HG03354 (cell line): ENCODE results near the gene SLC44A1.

Experiments used
- ATAC-seq: cut with Tn5 transposase; IDR thresholded peaks from one replicate; pipeline ENCODE4 v1.9.1; 2021; ENCODE audit warnings: mild to moderate bottlenecking; ENCODE audit not compliant: unreplicated experiment, poor library complexity, severe bottlenecking

The SLC44A1 gene

DNA sequence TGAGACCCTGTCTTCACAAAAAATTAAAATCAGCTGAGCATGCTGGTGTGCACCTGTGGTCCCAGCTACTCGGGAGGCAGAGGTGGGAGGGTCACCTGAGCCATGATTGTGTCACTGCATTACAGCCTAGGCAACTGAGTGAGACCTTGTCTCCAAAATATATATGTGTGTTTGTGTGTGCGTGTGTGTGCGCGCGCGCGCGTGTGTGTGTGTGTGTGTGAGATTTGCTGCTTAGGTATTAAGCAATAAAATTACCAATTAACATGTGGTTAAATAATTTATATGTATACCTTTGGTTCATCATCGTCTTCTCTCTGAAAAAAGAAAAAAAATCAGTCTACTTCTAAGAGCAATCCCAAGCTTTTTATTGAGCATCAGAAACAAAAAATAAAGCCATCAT, 117.4 kb downstream of the SLC44A1 start:
- no peak for ATAC-seq

DNA sequence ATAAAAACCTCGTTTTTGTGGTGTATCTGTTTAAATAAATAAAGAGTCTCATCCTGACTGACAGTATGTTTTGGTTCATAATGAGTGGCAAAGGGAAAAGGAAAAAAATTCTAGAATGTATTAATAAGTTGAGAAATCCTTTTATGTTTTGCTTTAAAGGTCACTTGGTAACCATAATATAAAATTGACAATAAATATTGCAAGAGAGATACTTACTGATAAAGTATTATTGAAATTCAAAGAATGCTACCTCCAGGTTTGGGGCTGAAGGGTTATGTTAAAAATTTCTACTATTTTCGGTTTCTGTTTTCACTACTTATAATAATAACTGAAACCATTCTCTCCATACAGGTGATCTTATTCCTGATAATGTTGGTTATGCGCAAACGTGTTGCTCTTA, 118.0 kb downstream of the SLC44A1 start:
- ATAC-seq: no peak

DNA sequence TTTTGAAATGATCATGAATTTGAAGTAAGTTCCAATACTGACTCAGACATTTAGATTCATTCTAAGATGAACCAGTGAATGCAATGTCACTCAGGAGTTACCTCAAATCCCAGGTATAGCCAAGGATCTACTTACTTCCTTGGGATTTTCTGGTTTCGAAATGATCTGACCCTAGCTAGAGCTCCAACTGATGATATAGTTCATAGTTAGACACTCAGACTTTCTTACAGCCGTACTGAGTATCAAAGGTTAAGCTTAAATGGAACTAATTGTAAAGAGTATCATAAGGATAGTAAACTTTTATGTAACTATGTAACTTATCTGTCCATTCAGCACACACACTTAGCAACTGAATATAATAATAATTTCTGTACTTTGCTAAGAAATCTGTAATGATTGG, 119.4 kb downstream of the SLC44A1 start:
- no peak for ATAC-seq

DNA sequence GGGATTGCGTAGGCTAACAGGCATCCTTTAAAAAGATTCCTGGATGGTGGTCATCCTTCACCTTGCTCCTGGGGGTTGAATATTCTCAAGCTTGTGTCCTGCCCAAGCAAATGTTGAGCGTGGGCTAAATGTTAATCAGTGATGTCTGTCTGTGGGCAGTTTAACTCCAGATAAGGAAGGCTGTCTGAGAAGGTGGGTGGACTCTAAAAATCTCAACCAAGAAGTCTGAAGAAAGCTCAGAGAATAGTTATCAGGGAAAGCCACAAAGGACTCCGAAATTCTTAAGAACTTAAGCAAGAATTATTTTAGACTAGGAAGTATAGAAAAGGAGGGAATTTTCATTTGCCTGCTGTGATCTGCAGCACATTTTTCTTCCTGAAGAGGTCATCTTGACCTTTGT, 125.5 kb downstream of the SLC44A1 start:
- ATAC-seq: no peak

DNA sequence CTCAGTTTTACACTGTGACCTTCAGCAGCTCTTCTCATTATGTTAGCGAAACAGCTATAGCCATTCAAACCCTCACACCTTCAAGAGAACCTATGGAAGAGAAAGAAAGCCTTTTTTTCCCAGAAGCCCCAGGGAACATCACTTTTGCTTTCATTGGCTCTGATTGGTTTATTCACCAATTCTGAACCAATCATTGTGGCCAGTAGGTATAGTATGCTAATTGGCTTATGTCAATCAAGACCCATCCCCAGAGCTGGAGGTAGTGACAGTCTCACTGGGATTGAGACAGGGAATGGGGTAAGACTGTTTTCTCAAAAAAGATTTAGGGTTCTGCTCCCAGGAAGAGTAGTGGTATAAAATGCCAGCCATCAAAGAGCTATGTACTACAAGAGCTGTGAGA, 129.3 kb downstream of the SLC44A1 start:
- ATAC-seq: no peak

DNA sequence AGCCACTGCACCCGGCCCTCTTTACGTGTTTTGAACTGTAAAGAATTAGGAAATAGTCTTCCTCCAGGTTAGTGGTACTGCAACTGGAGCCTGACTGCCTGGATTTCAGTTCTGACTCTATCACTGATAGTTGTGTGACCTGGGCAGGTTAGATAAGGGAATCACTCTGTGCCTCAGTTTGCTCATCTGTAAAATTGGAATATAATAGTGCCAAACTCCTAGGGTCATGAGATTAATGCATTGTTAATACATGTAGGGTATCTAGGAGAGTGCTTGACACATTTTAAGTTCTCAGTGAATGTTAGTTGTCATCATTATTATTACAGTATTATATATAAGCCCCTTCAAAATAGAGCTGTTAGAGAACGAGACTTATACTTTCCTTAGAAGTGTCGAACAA, 130.9 kb downstream of the SLC44A1 start:
- no peak for ATAC-seq

DNA sequence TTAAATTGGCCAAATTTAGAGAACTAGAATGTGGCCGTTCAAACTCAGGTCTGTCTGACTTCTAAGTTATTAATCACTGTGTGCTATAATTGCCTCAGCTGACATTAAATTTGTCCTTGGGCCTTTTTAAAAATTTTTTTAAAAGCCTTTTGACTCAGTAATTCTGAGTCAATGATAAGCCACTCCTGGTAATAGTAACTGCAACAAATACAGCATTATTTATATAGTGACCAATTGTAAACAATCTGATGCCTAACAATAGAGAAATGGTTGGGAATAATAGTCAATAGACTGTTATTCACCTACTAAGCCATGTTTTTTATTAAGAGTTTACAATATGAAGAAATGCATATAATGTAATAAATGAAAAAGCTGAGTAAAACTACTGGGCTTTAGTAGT, 132.4 kb downstream of the SLC44A1 start:
- no peak for ATAC-seq

DNA sequence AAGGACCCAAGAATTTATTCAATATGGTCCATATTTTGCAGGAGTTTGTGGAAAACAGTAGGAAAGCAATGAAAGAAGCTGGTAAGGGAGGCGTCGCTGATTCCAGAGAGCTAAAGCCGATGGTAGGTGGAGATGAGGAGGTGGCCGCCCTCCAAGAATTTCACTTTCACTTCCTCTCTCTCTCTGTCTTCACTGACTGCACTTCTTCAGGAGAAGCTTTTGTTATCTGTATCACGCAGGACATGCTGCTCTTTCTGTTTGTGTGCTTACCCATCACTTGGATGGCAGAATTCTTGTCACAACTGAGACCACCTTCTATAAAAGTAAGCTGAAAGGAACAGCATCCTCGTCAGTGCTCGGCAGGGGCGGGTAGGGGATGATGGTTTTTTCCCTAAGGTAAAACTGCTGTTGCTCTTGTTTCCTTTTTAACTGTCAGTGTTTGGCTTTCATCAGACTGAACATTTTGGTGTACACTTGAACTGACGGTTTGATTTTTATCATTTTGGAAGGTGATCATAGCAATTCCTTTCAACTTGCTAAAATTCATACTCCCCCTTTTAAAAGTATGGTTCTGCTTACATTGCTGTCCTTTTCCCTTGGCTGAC, 141.0 kb downstream of the SLC44A1 start:
- ATAC-seq: peak; percentile 99

DNA sequence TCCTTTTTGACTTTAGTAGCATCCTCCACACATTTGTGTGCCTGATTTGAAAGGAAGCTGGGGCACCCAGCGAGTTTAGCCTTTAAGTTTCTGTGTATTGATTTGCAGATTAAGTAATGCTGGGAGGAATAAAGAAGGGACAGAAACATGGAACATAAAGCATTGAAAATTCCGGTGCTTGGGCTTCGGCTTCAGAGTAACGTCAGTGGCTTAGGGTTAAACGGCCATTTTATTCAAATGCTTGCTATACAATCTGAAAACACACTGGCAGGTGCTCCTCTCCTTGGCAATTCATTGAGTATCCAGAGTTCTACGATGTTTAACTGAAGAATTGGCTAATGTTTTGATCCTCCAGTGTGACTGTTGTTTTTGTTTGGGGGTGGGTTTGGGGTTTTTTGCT, 145.3 kb downstream of the SLC44A1 start:
- no peak for ATAC-seq

DNA sequence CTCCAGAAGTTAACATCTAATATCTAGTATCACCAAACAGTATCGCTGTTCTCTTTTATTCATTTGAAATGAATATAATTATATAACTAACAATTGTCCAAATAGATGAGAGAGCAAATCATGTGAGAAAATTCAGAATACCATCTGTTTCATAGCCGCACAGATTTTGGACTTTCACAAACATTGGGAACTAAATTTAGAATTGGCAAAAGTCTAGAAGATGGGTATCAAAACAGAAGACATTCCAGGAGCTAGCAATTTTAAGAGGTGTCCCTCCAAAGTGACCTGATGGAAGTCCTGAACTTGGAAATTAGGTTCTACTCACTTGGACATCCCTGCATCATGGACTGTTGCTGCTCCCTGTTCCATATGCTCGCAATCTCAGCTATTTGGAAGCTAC, 146.4 kb downstream of the SLC44A1 start:
- ATAC-seq: no peak

DNA sequence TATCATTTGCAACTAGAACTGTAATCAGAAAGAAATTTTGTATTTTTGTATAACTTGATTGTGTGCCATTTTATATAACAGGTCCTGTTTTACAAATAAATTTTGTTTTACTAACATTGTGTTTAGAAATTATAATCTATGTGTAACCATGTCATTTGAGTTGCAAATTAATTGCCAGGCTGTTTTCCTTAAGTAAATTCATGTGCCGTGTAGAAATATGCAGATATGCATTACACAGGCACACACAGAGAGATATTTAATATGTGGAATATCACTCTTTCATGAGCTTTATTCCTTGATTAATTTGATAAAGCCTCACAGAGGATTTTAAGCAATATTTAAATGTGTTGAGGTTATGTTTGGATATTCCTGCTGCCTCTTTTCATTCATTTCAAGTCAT, 146.8 kb downstream of the SLC44A1 start:
- ATAC-seq: no peak

DNA sequence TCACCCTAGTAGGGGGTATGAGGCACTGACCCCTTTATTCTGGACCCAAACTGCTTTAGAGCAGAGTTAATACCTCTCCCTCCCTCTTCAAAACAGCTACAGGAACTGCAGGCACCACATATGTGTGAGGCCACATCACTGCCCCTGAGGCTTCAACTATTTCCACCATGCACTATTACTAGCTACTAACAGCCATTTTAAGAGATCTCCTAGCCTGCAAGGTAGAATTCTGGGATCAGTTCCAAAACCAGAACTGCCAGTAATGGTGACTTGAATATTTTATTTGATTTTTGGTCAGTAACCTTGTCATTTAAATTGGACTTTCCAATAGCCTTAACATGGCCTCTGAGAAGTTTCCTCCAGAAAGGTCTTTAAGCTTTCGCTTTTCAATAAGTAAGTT, 148.1 kb downstream of the SLC44A1 start:
- no peak for ATAC-seq

DNA sequence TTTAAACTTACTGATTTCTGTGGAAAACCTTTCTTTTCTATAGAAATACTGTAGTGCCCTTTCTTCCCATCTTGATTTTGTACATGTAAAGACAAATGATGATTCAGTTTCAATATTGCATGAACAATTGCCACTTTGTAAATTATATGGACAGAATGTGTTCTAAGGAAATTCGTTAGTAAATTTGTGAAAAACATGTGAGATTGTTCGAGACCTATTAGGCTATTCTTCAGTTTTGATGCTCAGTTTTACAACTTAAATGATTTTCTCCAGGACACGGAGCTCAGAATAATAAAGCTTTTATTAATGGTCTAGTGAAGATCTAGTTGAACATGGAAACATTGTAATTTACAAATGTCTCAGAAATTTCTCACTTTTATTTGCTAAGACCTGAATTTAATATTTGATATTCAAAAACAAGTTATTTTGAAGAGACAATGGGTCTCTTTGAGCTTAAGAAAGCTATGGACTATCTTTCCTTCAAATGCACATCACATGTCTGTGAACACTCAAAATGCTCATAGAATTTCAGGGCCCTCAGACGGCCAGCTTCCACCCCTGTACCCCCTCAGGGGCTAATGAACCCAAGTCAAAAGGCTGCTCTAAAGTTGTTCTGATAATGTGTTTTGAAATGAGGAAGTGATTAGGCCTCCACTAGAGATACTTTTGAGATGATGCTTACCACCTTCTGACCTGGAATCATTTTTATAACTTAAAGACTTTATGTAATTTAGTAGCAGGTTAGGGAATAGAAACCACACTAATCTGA, 149.3 kb downstream of the SLC44A1 start:
- ATAC-seq: no peak

DNA sequence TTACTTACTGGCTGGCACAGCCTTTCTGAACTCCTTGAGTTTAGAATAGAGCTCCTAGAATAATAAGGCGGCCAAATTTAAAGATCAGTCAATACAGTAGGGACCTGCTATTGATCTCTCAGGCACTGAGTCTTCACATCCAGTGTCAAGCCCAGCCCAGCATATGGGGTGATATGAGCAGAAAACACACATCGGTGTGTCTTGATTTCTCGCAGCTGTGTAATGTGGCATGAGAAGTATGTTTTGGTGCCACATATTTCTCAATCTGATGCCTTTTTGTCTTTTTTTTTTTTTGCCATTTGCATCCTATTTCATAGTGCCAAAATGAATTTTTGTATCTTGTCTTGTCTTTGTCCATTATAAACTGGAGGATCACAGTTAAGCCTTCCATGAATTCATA, 152.0 kb downstream of the SLC44A1 start:
- ATAC-seq: no peak

DNA sequence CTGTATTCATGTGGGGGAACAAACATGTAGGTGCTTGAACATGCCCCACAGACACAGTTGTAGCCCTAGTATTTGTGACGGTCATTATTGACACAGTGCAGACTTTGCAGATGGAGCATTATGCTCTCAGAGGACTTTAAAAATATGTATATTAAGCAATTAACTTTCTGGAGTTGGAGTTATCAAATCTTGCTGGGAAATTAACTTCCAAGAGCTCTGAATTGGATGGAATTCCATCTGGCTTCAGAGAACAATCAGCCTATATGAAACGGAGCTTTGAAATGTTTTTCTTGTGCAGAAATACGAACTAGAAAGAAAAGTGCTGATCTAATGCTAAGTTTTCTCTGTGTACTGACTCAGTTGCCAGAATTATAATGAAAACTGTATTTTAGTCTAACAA, 152.4 kb downstream of the SLC44A1 start:
- no peak for ATAC-seq

DNA sequence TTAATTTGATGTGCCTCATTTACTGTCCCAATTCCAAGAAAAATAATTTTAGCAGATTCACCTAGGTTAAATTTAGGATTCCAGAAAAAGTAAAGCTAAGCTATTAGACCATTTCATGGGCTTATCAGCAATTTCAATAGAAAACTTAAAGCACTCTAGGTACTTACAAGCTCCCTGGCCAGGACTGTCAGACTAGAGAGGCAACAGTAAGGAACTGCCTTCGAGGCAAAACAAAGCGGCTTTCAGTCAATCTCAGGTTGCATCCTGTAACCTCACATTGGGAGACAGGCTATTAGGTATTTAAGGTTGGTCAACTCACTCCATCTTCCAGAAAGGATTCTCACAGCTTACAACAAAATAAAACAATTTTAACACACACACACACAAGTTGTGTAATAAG, 154.7 kb downstream of the SLC44A1 start:
- ATAC-seq: no peak

DNA sequence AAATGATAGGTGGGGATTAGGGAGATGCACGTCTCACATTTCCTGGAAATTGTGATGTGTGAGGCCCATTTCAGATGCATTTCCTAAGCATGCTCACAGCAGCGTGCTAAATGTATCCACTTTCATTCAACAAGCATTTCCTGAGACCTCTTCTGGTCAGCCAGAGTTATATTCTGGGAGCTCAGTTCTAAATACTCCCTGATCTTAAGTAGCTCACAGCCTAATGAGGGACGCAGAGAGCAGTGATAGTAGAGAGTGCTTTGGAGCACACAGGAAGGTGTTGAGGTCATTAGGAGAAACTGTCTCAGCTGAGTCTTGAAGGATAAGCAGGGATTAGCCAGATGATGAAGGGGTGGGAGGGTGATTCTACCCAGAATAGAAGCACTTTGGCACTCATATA, 157.2 kb downstream of the SLC44A1 start:
- ATAC-seq: no peak

DNA sequence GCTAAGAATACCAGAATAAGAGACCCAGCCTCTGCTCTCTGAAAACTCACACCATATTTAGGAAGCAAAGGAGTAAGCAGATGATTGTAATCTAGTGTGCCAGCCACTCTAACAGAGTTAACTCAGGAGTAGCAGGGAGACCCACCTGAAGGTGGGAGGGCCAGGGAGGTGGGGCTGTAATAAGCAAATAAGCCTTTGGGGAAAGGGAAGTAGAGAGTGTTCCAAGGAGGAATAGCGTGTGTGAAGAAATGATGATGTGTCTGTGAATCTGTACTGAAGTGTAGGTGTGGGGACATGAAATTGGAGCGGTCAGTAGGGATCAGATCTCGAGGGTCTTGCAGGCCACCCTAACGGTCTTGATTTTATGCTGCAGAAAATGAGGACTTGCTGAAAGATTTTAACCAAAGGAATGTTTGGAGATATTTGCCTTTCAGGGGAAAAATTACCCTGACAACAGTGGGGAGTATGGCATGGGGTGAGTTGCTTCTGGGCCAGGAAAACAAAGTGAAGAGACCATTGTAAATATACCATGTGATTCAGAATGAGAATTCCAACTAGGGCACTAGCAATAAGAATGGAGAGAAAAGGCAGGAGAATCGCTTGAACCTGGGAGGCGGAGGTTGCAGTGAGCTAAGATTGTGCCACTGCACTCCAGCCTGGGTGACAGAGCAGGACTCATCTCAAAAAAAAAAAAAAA, 159.2 kb downstream of the SLC44A1 start:
- ATAC-seq: no peak

DNA sequence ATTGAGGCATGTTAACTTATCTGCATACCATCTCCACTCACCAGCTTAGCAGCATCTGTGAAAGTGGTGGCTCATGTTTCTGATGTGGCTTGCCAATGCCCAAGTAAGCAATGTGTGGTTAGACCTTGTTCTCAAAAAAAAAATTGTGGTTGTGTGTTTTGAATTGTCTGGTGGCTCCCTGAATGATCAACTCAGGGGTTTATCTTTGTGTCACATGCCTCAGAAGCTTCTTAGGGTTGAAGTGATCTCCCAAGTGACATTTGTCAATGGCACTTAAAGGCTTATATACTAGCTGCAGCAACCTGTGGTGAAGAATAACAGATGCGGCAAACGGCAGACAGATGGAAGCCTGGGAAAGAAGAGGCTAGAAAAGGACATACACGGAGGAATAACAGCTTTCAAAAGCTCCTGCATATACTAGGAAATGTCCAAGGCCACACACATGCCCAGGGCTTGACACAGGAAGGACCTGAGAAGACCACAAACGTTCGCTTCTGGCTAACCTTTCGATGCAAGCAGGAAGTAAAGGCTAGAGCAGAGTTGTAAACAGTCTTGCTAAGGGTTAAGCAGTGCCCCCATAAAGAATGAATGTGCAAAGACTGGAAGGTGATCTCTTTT, 161.2 kb downstream of the SLC44A1 start:
- peak; percentile 98 for ATAC-seq

DNA sequence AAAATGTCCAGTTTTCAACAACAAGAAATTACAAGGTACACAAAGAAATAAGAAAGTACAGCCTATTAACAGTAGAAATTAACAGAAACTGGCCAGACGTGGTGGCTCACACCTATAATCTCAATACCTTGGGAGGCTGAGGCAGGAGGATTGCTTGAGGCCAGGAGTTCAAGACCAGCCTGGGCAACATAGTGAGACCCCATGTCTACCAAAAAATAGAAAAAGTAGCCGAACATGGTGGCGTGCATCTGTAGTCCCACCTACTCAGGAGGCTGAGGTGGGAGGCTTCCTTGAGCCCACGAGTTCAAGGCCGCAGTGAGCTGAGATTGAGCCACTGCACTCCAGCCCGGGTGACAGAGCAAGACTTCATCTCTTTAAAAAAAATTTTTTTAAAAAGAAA, 161.9 kb downstream of the SLC44A1 start:
- no peak for ATAC-seq

DNA sequence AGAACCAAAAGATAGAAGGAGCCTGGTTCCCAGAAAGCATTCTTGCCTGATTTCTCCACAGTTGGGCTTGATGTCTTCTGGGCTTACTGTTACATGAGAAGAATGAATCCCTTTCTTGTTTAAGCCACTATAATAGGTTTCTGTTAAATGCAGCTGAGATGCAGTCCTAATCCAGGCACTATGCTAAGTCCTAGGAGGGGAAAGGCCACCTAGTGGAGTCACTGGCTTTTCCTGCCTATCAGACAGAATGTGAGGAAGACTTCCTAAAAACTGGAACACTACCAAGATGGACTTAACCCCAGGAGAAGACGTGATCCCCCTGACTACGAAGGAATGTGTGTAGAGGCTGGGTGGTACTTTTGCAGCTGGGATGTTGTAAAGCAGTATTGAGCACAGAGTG, 169.1 kb downstream of the SLC44A1 start:
- ATAC-seq: no peak
